DND-41 (cell line): ENCODE measurements around the gene ACVR2A.

ENCODE experiments used
- CTCF ChIP-seq: IDR thresholded peaks from 2 replicates; pipeline ENCODE4 v1.5.1; 2012; ENCODE audit warnings: borderline replicate concordance, low read length, moderate library complexity, mild to moderate bottlenecking; ENCODE audit not compliant: poor library complexity, severe bottlenecking; ENCODE audit errors: extremely low read depth
- EZH2 ChIP-seq: IDR thresholded peaks from 3 replicates; pipeline ENCODE4 v1.6.1; 2012; ENCODE audit warnings: borderline replicate concordance, low read depth, mild to moderate bottlenecking, moderate library complexity, low read length, inconsistent platforms; ENCODE audit not compliant: severe bottlenecking

- TF ChIP-seq CTCF (no peak), EZH2 (no peak)
These were observed 3.0 kb downstream of the ACVR2A start for GRCh38 chr2:147847746-147848391.
